Measurements from ENCODE around the gene EMC1. TPM values are rescaled to one million over a fixed set of nuclear protein-coding genes. Genes with fewer than 3 reads are reported as not detected.
"Not testable (repeated sequence)": the region's sequence is repeated elsewhere in the genome, so short reads cannot be mapped to it uniquely, and the experiment has no call there.

The EMC1 gene
- total RNA-seq, 1 experiment from 2014 or later: 40.7 TPM

DNA sequence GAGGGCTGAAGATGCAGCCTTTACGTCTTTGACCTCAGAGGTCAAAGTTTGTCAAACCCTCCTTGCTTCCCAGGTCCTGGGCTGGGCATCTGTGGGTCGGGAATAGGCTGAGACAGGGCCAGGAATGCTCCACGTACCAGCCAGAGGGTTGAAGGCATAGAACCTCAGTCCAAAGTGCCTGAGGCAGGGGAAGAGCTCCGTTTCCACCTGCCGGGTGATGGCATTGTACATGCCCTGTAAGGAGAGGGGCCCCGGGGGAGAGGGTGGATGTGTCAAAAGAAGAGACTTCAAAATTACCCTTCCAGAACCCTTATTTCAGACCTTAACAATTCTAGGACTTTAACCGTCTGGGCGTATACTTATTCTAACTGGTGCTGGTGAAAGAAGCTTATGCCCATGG lies 33.6 kb upstream of the EMC1 start:
- intact Hi-C loops (cut with micrococcal nuclease; ENCODE audit: unreplicated experiment): no loop called here
- Histone ChIP-seq H3K36me3 (ENCODE audit: low read depth) (no peaks in the 10 kb centered on the region), H3K4me1 (replicated peaks; ENCODE audit: insufficient read depth) (no peaks in the 10 kb centered on the region), H3F3A (ENCODE audit: insufficient read depth, low read depth) (no peaks in the 10 kb centered on the region), H3K4me3 (no peak overlapping the region), H4K20me1 (ENCODE audit: insufficient read depth) (no peaks in the 10 kb centered on the region), H3K9me3 (ENCODE audit: insufficient read depth, low read depth) (no peaks in the 10 kb centered on the region), H3K27ac (no peak overlapping the region), H3K4me2 (no peak overlapping the region), H3K27me3 (ENCODE audit: insufficient read depth, low read depth) (no peaks in the 10 kb centered on the region), H3K9me2 (ENCODE audit: insufficient read depth) (no peaks in the 10 kb centered on the region), H2AFZ (no peak overlapping the region), H3K79me2 (ENCODE audit: low read depth) (no peaks in the 10 kb centered on the region)
- no peak for DNase-seq
- ChIA-PET CTCF (no interaction called here), POLR2A (ENCODE audit: unreplicated experiment) (no interaction called here)
- no peak for TF ChIP-seq EZH2 (IDR thresholded peaks at IDR 0.05; ENCODE audit: low read depth)
- TF ChIP-seq, protein P1, sequence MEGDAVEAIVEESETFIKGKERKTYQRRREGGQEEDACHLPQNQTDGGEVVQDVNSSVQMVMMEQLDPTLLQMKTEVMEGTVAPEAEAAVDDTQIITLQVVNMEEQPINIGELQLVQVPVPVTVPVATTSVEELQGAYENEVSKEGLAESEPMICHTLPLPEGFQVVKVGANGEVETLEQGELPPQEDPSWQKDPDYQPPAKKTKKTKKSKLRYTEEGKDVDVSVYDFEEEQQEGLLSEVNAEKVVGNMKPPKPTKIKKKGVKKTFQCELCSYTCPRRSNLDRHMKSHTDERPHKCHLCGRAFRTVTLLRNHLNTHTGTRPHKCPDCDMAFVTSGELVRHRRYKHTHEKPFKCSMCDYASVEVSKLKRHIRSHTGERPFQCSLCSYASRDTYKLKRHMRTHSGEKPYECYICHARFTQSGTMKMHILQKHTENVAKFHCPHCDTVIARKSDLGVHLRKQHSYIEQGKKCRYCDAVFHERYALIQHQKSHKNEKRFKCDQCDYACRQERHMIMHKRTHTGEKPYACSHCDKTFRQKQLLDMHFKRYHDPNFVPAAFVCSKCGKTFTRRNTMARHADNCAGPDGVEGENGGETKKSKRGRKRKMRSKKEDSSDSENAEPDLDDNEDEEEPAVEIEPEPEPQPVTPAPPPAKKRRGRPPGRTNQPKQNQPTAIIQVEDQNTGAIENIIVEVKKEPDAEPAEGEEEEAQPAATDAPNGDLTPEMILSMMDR (conservative IDR thresholded peaks at IDR 0.05): no peak
- no TSS peak for BruUV-seq (replicated peaks)

DNA sequence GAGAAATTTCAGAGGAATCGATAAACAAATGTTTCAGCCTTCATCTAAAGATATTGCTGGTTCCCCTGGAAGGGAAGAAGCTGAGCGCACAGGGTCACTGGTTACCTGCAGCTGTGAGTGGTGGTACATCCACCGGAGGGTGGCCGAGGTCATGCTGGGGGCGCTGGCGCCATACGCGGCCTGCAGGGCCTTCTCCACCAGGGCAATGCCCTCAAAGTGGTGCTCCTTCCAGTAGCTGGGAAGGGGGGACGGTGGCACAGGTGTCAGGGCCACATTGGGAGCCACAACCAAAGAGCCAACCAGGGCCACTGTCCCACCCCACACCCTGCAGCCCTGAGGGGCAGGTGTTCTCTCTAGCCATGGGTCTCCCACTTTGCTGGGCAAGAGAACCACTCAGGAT lies 32.6 kb upstream of the EMC1 start:
- ChIA-PET POLR2A (ENCODE audit: unreplicated experiment) (no interaction called here), CTCF (no interaction called here)
- intact Hi-C loops (cut with micrococcal nuclease; ENCODE audit: unreplicated experiment): no loop called here

DNA sequence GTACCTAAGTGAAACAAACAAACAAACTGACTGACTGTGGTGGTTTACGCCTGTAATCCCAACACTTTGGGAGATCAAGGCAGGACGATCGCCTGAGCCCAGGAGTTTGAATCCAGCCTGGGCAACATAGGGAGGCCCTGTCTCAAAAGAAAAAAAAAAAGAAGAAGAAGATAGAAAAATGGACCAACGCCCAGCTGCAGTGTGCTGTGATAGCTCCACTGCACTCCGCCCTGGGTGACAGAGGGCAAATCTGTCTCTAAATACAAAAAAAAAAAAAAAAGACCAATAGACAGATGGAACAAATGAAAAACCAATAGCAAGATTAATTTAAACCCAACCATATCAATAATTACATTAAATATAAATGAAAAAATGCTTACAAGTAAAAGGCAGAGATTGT lies 23.3 kb upstream of the EMC1 start:
- no peaks in the 10 kb centered on the region for H3K36me3 ChIP-seq (ENCODE audit: low read depth)
- POLR2A ChIA-PET (ENCODE audit: unreplicated experiment): no interaction called here

More for the DNA sequence above, 32.6 kb upstream of the EMC1 start:
- H3K36me3 ChIP-seq (ENCODE audit: low read depth): no peaks in the 10 kb centered on the region
- no peak overlapping the region for H3K27ac ChIP-seq
- H3K4me1 ChIP-seq (replicated peaks; ENCODE audit: insufficient read depth): no peaks in the 10 kb centered on the region
- H3K9me2 ChIP-seq (ENCODE audit: insufficient read depth): no peaks in the 10 kb centered on the region
- no peaks in the 10 kb centered on the region for H3K27me3 ChIP-seq (ENCODE audit: insufficient read depth, low read depth)
- no peak overlapping the region for H2AFZ ChIP-seq
- no peaks in the 10 kb centered on the region for H3K9me3 ChIP-seq (ENCODE audit: insufficient read depth, low read depth)
- H3K4me2 ChIP-seq: no peak overlapping the region
- no TSS peak for BruUV-seq (replicated peaks)
- TF ChIP-seq, protein P1 (conservative IDR thresholded peaks at IDR 0.05): no peak
- TF ChIP-seq EZH2 (IDR thresholded peaks at IDR 0.05; ENCODE audit: low read depth): no peak
- no peak overlapping the region for H3K4me3 ChIP-seq
- no peaks in the 10 kb centered on the region for H4K20me1 ChIP-seq (ENCODE audit: insufficient read depth)
- no peaks in the 10 kb centered on the region for H3K79me2 ChIP-seq (ENCODE audit: low read depth)
- no peak for DNase-seq
- no peaks in the 10 kb centered on the region for H3F3A ChIP-seq (ENCODE audit: insufficient read depth, low read depth)

DNA sequence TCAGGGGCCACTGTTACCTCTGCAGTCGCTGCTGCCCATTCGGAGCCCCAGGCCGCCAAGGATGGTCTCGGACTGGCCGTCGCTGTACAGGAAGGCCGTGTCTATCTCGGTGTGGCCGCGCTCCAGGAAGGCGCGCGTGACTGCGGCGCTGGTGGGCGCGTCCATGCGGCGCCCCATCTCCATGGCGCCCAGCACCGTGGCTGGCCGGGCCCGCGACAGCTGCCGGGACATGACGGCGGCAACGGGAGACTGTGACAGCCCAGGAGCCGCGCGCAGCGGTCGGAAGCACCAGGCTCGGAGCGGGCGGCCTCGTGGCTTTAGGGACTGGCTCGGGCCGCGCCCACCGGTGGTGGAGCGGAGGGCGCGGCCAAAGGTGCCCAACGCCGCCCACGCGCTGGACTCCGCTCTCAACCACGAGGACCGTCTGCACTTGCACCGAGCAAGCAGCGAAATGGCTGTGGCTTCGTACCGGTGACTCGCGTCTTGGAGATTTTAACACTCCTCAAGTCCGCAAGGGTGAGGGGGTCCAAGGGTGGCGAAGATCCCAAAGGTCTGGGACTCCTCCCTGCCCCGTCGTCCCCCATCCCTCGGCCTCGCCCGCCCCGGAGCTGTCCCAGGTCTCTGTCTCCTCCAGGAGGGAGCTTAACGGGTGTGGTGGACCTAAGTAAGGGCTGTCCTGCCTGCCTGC lies 22.7 kb upstream of the EMC1 start:
- H3K36me3 ChIP-seq (ENCODE audit: low read depth); H2AFZ ChIP-seq; H3K4me1 ChIP-seq (replicated peaks; ENCODE audit: insufficient read depth); H3K9me2 ChIP-seq (ENCODE audit: insufficient read depth); DNase-seq; POLR2A ChIA-PET (ENCODE audit: unreplicated experiment); BruUV-seq (replicated peaks); H3K9me3 ChIP-seq (ENCODE audit: insufficient read depth, low read depth); H3K4me3 ChIP-seq; H4K20me1 ChIP-seq (ENCODE audit: insufficient read depth); H3F3A ChIP-seq (ENCODE audit: insufficient read depth, low read depth); H3K27me3 ChIP-seq (ENCODE audit: insufficient read depth, low read depth); CTCF ChIA-PET; H3K27ac ChIP-seq; intact Hi-C loops (cut with micrococcal nuclease; ENCODE audit: unreplicated experiment); H3K79me2 ChIP-seq (ENCODE audit: low read depth); H3K4me2 ChIP-seq: not testable (repeated sequence)

More for the DNA sequence above, 23.3 kb upstream of the EMC1 start:
- CTCF ChIA-PET: no interaction called here
- Histone ChIP-seq H3K9me3 (ENCODE audit: insufficient read depth, low read depth) (no peaks in the 10 kb centered on the region), H3K27me3 (ENCODE audit: insufficient read depth, low read depth) (no peaks in the 10 kb centered on the region), H3F3A (ENCODE audit: insufficient read depth, low read depth) (no peaks in the 10 kb centered on the region), H3K4me1 (replicated peaks; ENCODE audit: insufficient read depth) (no peaks in the 10 kb centered on the region), H3K4me3 (no peak overlapping the region), H2AFZ (no peak overlapping the region), H3K27ac (no peak overlapping the region), H3K79me2 (ENCODE audit: low read depth) (no peaks in the 10 kb centered on the region), H4K20me1 (ENCODE audit: insufficient read depth) (no peaks in the 10 kb centered on the region), H3K4me2 (no peak overlapping the region), H3K9me2 (ENCODE audit: insufficient read depth) (no peaks in the 10 kb centered on the region)
- BruUV-seq (replicated peaks): no TSS peak
- DNase-seq: no peak
- no peak for TF ChIP-seq EZH2 (IDR thresholded peaks at IDR 0.05; ENCODE audit: low read depth)
- TF ChIP-seq, protein P1 (conservative IDR thresholded peaks at IDR 0.05): no peak
- intact Hi-C loops (cut with micrococcal nuclease; ENCODE audit: unreplicated experiment): no loop called here
